ENCODE results near the gene UBALD2.
"Not testable (repeated sequence)": the region's sequence is repeated elsewhere in the genome, so short reads cannot be mapped to it uniquely, and the experiment has no call there.

UBALD2 gene

DNA sequence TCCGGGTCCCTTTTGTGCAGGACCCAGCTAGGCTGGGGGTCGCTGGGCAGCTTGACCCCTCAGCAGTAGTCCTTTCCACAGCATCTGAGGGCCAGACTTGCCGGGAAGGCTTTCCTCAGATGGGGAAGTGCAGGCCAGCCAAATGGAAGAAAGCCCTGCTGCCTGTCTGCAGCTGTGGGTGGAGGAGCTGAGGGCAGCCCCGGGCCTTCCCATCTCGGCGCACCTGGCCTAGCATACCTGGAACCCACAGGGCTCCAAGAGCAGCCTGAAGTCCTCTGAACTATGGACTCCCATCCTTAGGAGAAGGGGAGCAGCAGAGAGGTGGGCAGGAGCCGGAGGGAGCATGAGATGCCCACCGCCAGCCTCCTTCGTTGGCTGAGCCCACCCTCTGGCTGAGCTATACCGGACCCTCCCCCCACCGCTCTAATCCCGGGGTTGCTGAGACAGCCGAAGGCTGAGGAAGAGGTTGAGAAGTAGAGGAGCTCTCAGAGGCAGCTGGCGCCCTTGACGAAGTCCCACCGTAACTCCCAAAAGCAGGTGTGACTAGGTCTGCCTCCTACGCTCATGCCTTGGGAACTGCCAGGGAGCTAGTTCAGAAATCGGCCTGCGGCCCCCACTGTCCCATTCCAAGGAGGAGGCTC lies 13.2 kb downstream of the UBALD2 start:
- DNase-seq (ENCODE audit: low spot score), result no peak

DNA sequence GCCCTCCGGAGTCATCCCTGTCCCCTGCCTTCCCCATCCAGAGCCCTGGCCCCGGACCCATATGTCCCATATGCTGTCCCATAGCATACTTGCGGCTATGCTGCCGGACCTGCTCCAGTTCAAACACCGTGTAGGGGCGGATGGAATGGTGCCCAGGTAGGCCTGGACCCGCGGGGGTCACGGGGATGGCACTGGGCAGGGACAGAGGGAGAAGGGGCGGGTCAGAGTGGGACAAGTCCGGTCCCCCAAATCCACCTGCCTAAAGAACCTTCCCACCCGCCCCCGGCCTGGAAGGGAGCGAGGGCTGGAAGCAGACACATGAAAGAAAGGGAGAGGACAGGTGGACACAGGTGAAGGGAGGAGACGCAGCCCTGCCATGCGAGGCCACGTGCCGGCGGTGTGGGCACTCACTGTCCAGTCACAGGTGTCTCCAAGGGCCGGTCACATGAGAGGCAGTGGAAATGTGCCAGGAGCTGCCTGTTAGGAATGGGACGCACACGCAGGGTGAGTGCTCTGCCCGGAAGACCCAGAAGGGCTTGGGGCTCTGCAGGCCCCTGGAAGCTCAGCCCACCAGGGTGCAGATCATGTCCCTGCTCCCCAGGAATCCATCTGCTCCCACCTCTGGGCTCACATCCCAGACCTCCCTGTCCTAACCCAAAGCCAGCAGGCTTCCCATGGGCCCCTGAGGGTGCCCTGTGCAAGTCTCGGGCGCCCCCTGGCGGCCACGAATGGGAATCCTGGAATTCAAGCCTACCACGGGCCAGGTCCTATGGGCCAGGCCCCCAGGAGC lies 14.0 kb downstream of the UBALD2 start:
- peak; percentile 85 for DNase-seq (ENCODE audit: low spot score)

DNA sequence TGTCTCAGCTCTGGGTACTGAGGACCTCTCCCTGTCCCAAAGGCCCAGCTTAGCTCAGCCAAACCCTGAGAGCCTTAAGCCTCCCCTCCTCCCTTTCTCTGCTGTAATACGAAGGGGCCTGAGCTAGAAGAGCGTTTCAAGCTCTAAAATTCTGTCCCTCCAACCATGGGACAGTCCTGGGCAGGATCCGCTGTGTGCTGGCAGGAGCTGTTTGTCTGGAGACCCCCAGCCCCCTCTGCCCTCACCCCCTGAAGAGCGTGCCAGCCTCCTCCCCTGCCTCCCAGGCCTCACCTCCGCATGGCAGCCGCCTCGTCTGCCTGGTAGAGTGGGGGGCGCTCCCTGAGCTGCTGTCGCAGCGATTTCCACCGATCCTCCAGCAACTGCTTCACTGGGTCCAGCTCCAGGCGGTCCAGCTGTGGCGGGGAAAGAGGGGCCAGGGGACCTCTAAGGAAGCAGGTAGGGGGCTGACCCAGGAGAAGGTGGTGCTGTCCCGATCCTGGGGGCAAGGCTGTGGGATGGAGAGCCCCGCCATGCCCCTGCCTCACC lies 14.7 kb downstream of the UBALD2 start:
- no peak for DNase-seq (ENCODE audit: low spot score)

DNA sequence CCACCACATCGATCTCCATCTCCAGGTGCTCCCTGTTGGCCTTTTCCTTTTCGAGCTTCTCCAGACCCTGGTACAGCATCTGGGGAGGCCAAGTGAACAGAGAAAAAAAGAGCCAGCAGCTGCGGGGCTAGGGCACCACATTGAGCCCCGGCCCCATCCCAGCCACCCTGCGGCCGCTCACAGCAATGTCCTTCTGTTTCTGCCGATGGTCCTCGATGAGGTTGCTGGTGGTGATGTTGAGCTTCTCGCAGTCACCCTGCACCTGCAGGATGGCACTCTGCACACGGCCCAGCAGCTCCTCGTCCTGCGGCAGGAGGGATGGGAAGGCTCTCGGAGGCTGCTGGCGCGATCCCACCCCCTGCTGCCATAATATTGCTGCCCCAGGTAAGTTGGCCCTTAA lies 15.5 kb downstream of the UBALD2 start:
- no peak for DNase-seq (ENCODE audit: low spot score)

DNA sequence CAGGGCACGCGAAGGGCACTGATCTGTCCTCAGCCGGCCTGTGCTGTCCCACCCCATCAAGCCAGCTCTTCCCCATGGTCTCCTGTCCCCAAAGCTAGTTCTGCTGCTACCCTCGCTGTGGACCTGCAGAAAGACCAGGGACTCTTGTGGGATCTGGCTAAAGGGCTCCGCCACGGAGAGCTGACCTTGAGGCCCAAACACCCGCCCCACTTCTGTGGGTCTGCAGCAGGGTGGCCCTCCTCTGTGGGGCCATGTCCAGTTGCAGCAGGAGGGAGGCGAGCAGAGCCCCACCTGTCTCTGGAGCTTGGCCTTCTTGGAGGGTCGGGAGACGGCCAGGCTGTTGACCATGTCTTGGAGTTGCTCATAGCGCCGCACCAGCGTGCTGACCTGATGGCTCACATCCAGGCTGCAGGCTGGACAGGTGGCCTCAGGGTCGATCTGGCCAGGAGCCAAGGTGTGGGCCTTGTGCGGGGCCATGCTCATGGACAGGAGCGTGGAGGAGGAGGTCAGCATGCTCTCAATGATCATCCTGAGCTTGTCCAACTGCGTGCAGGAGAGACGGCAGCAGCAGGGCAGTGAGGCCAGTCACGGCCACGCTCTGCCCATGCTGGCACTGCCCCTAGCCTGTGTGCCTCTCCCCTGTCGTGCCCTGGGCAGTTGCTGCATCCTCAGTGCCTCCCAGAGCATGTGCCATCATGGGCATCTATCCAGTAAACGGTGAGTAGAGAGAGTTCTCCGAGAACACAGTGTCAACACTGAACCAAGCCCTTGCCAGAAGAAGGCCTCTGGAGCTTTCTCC lies 16.6 kb downstream of the UBALD2 start:
- no peak for DNase-seq (ENCODE audit: low spot score)

DNA sequence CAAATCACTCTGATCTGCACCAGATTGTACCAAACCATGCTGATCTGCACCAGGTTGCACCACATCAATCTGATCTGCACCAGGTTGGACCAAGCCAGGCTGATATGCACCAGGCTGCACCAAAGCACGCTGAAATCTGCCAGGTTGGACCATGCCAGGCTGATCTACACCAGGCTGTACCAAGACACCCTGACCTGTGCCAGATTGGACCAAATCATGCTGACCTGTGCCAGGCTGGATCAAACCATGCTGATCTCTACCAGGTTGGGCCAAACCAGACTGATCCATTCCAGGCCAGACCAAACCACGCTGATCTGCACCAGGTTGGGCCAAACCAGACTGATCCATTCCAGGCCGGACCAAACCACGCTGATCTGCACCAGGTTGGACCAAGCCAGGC lies 27.4 kb downstream of the UBALD2 start:
- no peak for DNase-seq (ENCODE audit: low spot score)

DNA sequence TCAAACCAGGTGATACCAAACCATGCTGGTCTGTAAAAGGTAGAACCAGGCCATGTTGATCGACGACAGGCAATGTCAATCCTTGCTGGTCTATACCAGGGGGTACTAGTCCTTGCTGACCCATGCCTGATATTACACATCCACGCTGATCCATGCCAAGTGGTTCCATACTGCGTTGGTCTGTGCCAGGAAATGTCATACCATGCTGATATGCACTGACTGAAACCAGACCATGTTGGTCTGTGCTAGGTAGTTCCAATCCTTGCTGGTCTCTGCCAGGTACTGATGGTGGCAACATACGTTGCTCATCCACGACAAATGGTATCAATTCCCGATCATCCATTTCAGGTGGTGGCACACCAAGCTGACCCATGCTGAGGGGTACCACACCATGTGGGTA lies 28.0 kb downstream of the UBALD2 start:
- DNase-seq (ENCODE audit: low spot score), result no peak

DNA sequence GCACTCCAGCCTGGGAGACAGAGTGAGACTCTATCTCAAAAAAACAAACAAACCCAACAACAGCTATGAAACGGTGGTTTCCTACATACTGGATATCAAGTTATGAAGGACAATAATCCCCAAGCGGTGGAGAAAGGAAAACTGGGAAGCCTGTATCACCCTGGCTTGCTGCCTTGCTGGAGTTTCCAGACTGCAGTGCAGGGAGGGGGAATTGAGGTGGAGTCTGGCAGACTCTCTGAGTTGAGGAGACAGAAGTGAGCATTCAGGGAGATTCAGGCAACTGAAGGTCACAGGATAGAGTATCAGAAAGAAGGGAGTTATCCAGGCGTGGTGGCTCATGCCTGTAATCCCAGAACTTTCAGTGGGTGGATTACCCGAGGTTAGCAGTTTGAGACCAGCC lies 31.0 kb downstream of the UBALD2 start:
- DNase-seq (ENCODE audit: low spot score), result no peak

DNA sequence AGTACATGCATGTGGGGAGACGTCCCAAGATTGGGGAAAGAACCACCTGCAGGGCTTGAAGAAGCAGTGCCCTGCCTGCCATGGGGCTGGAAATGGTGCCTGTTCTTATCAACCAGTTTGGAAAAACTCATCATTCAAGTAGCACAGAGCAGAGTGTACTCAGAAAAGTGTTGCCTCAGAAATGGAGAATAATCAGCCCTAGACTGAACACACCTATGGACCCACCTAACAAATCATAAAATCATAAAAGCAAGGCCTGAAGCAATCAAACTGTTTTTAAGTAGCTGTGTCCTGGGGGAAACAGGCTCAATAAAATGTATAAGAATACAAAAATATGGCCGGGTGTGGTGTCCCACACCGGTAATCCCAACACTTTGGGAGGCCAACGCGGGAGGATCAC lies 31.7 kb downstream of the UBALD2 start:
- DNase-seq (ENCODE audit: low spot score), result no peak

DNA sequence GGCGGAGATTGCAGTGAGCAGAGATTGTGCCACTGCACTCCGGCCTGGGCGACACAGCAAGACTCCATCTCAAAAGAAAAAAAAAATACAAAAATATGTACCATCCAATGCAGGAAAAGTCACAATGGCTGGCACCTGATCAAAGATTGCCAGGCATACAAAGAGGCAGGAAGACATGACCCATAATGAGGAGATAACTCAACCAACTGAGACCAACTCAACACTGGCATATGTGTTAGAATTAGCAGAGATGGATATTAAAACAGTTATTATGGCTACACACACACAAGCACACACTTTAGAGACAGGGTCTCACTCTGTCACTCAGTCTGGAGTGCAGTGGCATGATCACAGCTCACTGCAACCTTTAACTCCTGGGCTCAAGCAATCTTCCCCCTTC lies 32.3 kb downstream of the UBALD2 start:
- DNase-seq (ENCODE audit: low spot score), result no peak

DNA sequence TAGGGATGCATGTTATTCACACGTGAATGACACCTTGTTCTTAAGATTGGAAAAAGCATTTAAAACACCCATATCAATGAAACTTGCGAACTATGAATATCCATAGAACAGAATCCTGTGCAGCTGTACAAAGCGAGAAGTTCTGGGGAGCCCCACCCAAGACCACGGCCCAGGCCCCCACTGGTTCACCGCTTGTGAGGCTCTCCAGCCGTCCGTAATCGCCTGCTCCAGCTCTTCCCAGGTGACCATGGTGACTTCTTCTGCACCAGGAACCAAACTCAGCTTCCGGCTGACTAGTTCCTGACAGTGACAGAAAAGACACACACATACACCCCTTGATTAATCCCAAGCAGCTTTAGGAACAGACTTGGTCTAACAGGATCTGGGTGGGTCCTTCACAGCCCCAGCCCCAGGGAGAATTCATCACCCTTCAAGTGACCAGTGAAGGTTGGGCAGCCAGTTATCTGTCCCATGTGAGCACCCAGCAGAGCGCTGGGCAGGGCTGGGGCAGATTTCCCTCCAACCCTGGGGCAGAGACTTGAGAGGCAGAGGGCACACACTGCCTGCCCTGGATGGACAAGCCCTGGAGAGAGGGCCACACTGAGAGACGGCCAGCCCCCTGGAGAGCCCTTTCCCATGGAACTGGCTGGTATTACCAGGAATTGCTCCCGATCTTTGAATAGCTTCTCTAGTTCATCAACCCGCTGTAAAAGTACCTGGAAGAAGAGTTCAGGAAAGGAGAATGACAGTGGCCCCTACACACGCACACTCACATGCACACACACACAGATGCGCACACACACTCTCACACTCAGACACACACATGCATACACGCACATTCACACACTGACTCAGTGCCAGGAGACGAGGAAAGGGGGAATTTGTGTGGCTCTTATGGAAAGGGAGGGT lies 39.3 kb downstream of the UBALD2 start:
- no peak for DNase-seq (ENCODE audit: low spot score)

DNA sequence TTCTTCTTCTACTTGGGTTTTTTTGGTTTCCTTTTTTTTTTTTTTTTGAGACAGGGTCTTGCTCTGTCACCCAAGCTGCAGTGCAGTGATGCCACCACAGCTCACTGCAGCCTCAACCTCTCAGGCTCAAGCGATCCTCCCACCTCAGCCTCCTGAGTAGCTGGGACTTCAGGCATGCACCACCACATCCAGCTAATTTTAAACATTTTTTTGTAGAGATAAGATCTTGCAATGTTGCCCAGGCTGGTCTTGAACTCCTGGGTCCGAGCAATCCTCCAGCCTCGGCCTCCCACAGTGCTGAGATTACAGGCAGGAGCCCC lies 39.9 kb downstream of the UBALD2 start:
- not testable (repeated sequence) for DNase-seq (ENCODE audit: low spot score)

DNA sequence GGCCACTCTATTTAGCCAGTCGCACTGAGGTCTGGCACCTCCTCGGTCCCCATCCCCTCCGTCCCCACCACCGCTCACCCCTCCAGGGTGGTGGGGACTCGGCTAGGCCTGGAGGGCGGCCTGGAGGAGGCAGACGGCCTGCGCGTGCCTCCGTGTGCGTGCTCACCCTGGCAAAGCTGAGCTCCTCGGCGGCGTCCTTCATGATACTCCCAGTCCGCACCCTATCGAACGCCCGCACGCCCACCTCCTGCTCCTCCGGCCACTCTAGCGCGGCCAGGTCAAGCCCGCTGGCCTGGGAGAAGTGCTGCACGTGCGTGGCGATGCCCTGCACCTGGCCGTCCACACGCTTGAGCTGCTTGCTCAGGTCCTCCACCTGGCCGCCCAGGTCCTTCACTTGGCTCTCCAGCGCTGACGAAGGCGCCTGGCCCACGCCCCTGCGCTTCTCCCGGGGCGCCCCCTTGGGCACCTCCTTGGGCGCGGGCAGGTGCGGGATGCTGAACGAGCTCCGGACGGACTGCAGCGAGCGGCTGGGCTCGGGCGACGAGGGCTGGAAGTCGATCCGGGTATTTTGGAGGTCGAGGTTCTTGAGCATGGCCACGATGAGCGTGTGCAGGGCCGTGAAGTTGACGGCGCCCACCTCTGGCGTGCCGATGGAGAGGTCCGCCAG lies 42.3 kb downstream of the UBALD2 start:
- DNase-seq (ENCODE audit: low spot score), result no peak

DNA sequence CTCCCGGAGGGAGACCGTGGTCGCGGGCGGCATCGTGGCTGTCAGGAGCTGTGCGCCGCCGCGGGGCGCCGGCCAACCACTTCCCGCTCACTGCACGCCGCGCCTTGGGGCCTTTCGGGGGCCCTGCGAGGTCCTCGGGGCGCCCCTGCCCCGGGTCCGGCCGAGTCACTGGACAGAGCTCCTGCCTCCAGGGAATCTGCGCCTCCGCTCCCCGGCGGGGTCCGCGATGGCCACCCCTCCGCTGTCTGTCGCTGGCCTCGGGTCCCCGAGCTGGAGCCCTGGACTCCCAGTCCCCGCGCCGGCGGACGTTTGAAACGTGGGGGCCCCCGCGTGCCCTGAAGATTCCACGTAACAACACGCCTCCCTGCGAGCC lies 42.8 kb downstream of the UBALD2 start, which contains the start of gene QRICH2:
Gene QRICH2 (minus strand): TSS at position 311 of the 373 bp plus-strand sequence. CDS start 278 bp downstream, at position 33.
- no peak for DNase-seq (ENCODE audit: low spot score)

DNA sequence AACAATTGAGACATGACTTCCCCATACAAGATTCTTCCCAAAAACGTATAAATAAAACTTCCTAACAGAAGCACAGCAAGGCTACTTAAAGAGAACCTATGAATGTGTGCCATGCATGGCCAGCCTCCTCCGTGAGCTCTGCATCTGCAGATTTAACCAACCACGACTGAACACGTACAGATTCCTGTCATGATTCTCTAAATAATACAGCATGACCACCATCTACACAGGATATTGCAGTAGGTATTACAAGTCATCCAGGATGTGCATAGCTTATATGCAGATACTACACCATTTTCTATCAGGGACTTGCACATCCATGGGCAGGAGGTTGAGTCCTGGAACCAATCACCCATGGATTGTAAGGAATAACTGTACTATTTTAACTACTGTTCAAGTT lies 44.3 kb downstream of the UBALD2 start:
- no peak for DNase-seq (ENCODE audit: low spot score)

DNA sequence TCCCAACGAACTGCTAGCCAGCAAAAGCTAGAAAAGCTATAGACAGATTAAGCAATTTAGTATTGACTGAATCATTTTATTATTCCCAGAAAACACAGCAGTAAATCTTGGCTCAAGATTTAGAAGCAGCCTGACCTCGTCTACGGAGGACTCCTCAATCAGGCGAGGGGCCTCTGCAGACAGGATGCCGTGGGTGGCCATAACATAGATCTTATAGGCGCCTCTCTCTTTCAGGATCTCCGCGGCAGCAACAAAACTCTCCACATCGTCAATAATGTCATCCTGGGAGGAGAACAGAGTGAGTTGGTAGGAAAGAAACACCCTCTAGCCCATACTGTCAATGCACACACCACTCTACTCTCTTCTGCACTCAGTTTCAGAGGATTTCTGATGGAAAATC lies 47.6 kb downstream of the UBALD2 start:
- DNase-seq (ENCODE audit: low spot score), result no peak

DNA sequence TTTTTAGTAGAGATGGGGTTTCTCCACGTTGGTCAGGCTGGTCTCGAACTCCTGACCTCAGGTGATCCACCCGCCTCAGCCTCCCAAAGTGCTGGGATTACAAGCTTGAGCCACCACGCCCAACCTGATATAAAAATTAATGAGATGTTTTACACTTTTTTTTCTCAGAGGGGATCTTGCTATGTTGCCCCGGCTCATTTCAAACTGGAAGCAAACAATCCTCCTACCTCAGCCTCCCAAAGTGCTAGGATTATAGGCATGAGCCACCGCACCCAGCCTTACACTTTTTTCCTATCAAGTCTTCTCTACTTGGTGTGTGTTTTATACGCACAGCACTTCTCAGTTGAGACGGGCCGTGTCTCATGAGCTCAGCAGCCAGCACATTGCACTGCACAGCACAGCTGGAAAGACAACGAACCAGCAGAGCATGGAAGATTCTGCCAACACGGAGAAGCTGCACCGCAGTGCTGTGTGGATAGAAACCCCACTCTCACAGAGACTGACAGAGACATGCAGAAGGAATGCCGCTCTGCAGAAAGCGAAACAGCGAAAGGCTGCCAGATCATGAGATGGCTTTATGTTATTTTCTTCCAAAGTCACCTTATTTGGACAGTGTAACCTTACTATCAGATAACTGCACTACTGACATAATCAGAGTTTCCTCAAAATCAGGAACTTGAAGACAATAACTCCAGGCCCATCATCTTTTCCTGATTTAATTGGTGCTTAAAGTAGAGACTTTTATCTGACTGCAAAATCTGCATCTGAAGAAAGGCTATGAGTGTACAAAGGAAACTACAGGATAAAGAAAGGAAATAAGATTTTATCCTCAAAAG lies 49.5 kb downstream of the UBALD2 start:
- DNase-seq (ENCODE audit: low spot score), result no peak

DNA sequence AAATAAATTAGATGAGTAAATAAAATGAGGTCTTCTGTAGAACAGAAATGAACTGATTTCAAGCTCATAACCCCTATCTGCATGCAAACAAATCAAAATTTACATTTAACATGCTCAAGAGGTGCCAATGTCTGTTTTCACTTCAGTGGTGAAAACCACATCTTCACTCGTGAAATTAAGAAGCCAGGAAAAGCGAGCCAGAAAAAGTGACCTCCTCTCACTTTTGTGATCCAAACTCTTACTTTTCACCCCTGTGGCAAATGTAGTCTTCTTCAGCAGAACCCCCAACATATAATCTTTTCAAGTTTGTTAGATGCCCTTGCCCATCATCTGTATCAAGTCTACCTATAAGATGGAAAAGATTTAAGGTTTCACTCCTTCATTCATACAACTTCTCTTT lies 52.4 kb downstream of the UBALD2 start:
- DNase-seq (ENCODE audit: low spot score), result no peak

DNA sequence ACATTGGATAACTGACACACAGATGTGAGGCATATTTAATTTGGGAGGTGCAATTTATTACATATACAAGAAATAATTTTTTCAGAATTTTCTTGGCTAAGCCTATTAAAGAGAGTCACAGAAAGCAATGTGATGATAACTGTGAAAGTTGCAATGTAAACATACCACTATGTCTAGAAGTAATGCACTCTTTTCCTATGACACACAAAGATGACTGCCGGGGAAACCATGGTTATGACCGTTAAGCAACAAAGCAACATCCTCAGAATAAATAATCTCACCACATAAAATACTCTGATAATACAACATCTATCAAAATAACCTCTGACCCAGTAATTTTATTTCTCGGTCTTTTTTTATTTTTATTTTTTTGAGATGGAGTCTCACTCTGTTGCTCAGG lies 53.4 kb downstream of the UBALD2 start:
- DNase-seq (ENCODE audit: low spot score), result no peak

Measured in CD4-positive, alpha-beta T cell treated with Interleukin-2 at 100 ng/mL for 4 hours (primary cell).